Measurements from ENCODE around the gene THRSP. TPM values are rescaled to one million over a fixed set of nuclear protein-coding genes. Genes with fewer than 3 reads are reported as not detected.

Gene THRSP
- polyA plus RNA-seq, 2 of the 4 experiments (the other 2 are of a cell fraction), result not detected

DNA sequence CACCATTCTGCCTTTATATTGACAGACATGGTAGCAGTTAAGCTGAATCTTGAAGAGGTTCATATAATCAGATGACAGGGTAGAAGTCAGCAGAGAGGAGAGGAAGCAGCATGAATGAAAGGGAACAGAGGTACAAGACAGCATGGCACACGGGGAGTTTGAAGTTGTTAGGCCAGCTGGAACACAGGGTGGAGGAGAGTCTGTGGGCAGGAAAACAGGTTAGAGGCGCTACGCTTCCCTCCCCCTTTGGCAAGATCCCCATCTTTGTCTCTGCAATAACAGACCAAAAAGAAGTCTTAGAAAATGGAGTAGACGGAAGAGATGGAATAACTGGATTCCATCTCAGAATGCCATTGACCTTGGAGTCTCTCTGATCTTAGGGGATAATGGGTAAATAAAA is 36.0 kb downstream of the THRSP start:
- TF ChIP-seq PHF8 (IDR thresholded peaks at IDR 0.05; ENCODE audit: borderline replicate concordance, low read depth) (no peak), SREBF2 (IDR thresholded peaks at IDR 0.05) (no peak), GATA3 (IDR thresholded peaks at IDR 0.05; ENCODE audit: borderline replicate concordance) (no peak), HOXA7 (CRISPR knock-in tag; IDR thresholded peaks at IDR 0.05) (no peak), HEYL (CRISPR knock-in tag; IDR thresholded peaks at IDR 0.05) (no peak), FOSB (CRISPR knock-in tag; IDR thresholded peaks at IDR 0.05) (no peak), FOXS1 (CRISPR knock-in tag; IDR thresholded peaks at IDR 0.05) (no peak), CEBPB (IDR thresholded peaks at IDR 0.05) (no peak), KDM5A (IDR thresholded peaks at IDR 0.05) (no peak)
- TF ChIP-seq, protein P1, sequence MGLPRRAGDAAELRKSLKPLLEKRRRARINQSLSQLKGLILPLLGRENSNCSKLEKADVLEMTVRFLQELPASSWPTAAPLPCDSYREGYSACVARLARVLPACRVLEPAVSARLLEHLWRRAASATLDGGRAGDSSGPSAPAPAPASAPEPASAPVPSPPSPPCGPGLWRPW (IDR thresholded peaks at IDR 0.05), result no peak
- WGBS (ENCODE audit: missing lambda C conversion rate), result 93% methylated on average over 4 of the region's 4 CpGs
- Histone ChIP-seq H3K4me2 (no peak overlapping the region), H3K4me3 (no peak overlapping the region), H3K9me3 (no peaks in the 10 kb centered on the region), H3K4me1 (peaks cover 17% of the 10 kb centered on the region), H3K27ac (no peak overlapping the region)
- ATAC-seq (no peak), DNase-seq (ENCODE audit: low read depth in 1 of 2, low spot score in 1 of 2) (no peak), FAIRE-seq (no peak)
- ChIA-PET CTCF (no interaction called here), POLR2A (no interaction called here)

DNA sequence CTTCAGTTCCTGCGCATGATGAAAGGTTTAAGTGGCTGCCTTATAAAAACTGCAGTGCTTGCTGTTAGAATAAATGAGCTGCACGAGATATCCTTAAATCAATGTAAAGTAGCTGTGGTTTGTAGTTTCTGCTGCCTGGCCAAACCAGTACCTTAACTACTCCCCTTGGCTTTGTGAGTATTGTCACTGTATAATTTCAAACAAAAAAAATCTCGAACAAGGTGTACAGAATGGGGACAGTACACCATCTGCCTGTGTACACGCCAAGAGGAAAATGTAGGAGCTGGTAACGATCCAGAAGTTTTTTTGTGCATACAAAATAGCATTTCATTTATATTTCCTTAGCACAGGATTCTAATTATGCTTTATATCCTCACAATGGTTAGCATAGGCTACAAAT is 36.6 kb downstream of the THRSP start:
- peak overlapping the region; percentile 54 to 73; a peak in 4 of 6 replicates for H3K27ac ChIP-seq
- ATAC-seq (no peak), FAIRE-seq (no peak), DNase-seq (ENCODE audit: low read depth in 1 of 2, low spot score in 1 of 2) (no peak)
- 76% methylated on average over 5 of the region's 5 CpGs for WGBS (ENCODE audit: missing lambda C conversion rate)
- peaks cover 17% of the 10 kb centered on the region for H3K4me1 ChIP-seq
- H3K4me3 ChIP-seq, result no peak overlapping the region
- H3K9me3 ChIP-seq, result no peaks in the 10 kb centered on the region
- TF ChIP-seq FOSL2 (IDR thresholded peaks at IDR 0.05) (no peak), FOSL2 (CRISPR knock-in tag; IDR thresholded peaks at IDR 0.05) (no peak), HOXA7 (CRISPR knock-in tag; IDR thresholded peaks at IDR 0.05) (no peak), ZFP36 (IDR thresholded peaks at IDR 0.05; ENCODE audit: borderline replicate concordance, partially characterized antibody) (no peak), NFE2L2 (conservative IDR thresholded peaks at IDR 0.05; ENCODE audit: low read length) (no peak), CBX8 (IDR thresholded peaks at IDR 0.05) (no peak), HOXB13 (CRISPR knock-in tag; IDR thresholded peaks at IDR 0.05; ENCODE audit: low read depth) (no peak), EHMT2 (IDR thresholded peaks at IDR 0.05; ENCODE audit: low read depth) (no peak), FOSB (CRISPR knock-in tag; IDR thresholded peaks at IDR 0.05) (no peak), HDAC2 (IDR thresholded peaks at IDR 0.05) (no peak), NPAS2 (CRISPR knock-in tag; IDR thresholded peaks at IDR 0.05; ENCODE audit: borderline replicate concordance) (no peak), TFCP2L1 (CRISPR knock-in tag; IDR thresholded peaks at IDR 0.05) (no peak)
- TF ChIP-seq, protein P2, sequence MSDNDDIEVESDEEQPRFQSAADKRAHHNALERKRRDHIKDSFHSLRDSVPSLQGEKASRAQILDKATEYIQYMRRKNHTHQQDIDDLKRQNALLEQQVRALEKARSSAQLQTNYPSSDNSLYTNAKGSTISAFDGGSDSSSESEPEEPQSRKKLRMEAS (IDR thresholded peaks at IDR 0.05), result no peak
- no peak overlapping the region for H3K4me2 ChIP-seq
- POLR2A ChIA-PET, result no interaction called here
- CTCF ChIA-PET, result no interaction called here

DNA sequence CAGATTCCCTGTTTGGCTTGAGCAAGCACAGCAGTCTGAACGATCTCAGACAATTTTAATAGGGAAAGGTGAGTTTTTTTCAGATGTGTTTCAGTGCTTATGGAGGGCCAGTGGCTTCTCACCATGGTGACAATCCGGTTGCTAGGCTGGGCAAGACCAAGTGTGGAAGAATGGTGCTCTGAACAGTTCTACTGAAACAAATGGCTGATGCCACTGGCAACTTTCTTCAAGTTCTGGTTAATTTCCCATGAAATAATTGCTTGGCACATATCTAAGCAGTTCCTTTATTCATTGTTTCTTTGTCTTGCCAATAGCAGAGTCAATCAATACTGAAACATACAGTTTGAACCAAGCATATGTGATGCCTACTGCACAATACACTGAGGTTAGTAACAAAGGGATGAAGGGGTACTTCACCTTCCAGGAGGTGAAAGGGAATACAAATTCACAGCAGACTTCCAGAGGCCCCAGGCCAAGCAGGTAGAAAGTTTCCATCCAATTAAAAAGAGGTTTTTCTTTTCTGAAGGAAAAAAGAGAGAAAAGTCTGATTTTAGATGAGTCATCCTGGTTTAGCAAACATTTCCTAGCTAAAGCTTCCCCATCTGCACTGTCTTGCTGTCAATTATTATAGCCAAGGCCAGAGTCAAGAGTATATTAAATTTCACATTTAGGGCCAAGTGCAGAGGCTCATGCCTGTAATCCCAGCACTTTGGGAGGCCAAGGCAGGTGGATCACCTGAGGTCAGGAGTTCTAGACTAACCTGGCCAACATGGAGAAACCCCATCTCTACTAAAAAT is 37.2 kb downstream of the THRSP start:
- no peaks in the 10 kb centered on the region for H3K9me3 ChIP-seq
- FAIRE-seq, result no peak
- peaks cover 17% of the 10 kb centered on the region for H3K4me1 ChIP-seq
- no peak for TF ChIP-seq HDAC2 (IDR thresholded peaks at IDR 0.05)
- TF ChIP-seq MAFK (IDR thresholded peaks at IDR 0.05; ENCODE audit: partially characterized antibody), result peak; percentile 37
- TF ChIP-seq FOSL2 (IDR thresholded peaks at IDR 0.05), result 0 out of 2 replicates have a peak, but pooled peaks have one; percentile 14
- peak; percentile 67 for TF ChIP-seq FOSL2 (CRISPR knock-in tag; IDR thresholded peaks at IDR 0.05)
- POLR2A ChIA-PET, result no interaction called here
- H3K27ac ChIP-seq, result peak overlapping the region; percentile 54 to 73
- peak in 1 of 2 experiments; percentile 26 for DNase-seq (ENCODE audit: low read depth in 1 of 2, low spot score in 1 of 2)
- peak overlapping the region; percentile 50 for H3K4me2 ChIP-seq
- CTCF ChIA-PET, result interaction anchor here (1.1 kb wide), 1 partner anchor 481 kb away, joined by 3 read pairs; no protein-coding TSS in a partner anchor
- ATAC-seq, result peak; percentile 59 to 62; a peak in 3 of 6 replicates
- 87% methylated on average over 2 of the region's 2 CpGs for WGBS (ENCODE audit: missing lambda C conversion rate)
- H3K4me3 ChIP-seq, result no peak overlapping the region

Measured in A549 (cell line).